LNCaP clone FGC (cell line): ENCODE data around the gene CATSPER4.

ENCODE experiments used
- DNase-seq: peaks from one replicate; pipeline ENCODE4 v3.0.0-alpha.2; 2011; ENCODE audit warnings: low read depth
- H3K4me3 ChIP-seq: 2 replicates; pipeline ENCODE4 v1.5.1; 2011; ENCODE audit warnings: mild to moderate bottlenecking, low read depth, low read length, control low read depth
- CTCF ChIP-seq: IDR thresholded peaks from 2 replicates; pipeline ENCODE4 v1.5.1; 2012; ENCODE audit warnings: mild to moderate bottlenecking; ENCODE audit not compliant: control insufficient read depth, insufficient read depth; ENCODE audit errors: extremely low read depth

CATSPER4 gene

GRCh38 chr1:26175346-26175745 lies 15.1 kb upstream of the CATSPER4 start:
- no peak overlapping the region for H3K4me3 ChIP-seq
- no peak for DNase-seq
- no peak for TF ChIP-seq CTCF

GRCh38 chr1:26177182-26177684 lies 13.2 kb upstream of the CATSPER4 start, which contains the start of gene CNKSR1:
Gene CNKSR1, plus strand, starts transcription at chr1:26177491. Its CDS starts 57 bp downstream, at chr1:26177548.
- peak within 1 kb of the TSS; percentile 60 for H3K4me3 ChIP-seq
- TF ChIP-seq CTCF: peak; percentile 27; the same call in 1 of the 2 replicates
- peak; percentile 37 for DNase-seq

GRCh38 chr1:26180010-26180506 lies 10.3 kb upstream of the CATSPER4 start:
- TF ChIP-seq CTCF: no peak

GRCh38 chr1:26181586-26182382 lies 8.6 kb upstream of the CATSPER4 start:
- no peak for DNase-seq
- no peak for TF ChIP-seq CTCF
- H3K4me3 ChIP-seq: no peak overlapping the region

More at GRCh38 chr1:26180010-26180506, 10.3 kb upstream of the CATSPER4 start:
- no peak for DNase-seq
- H3K4me3 ChIP-seq: no peak overlapping the region

- no peak for DNase-seq
- H3K4me3 ChIP-seq: no peak overlapping the region
- no peak for TF ChIP-seq CTCF
Measured at GRCh38 chr1:26182383-26182696, 8.1 kb upstream of the CATSPER4 start.

GRCh38 chr1:26184086-26184485 lies 6.3 kb upstream of the CATSPER4 start:
- TF ChIP-seq CTCF: no peak

More at GRCh38 chr1:26184086-26184485, 6.3 kb upstream of the CATSPER4 start:
- H3K4me3 ChIP-seq: no peak overlapping the region
- no peak for DNase-seq
